HuH-7.5 (cell line): ENCODE measurements around the gene SORCS2.

Experiments
- DNase-seq: peaks from one replicate; pipeline ENCODE4 v3.0.0; 2011; ENCODE audit warnings: low spot score

Gene SORCS2

GRCh38 chr4:7415927-7416686 lies 223.8 kb downstream of the SORCS2 start:
- DNase-seq, result no peak

- no peak for DNase-seq
Observed at GRCh38 chr4:7416745-7417432, 224.6 kb downstream of the SORCS2 start.

- DNase-seq, result no peak
Observed at GRCh38 chr4:7417639-7418038, 225.3 kb downstream of the SORCS2 start.

GRCh38 chr4:7418131-7418943 lies 226.0 kb downstream of the SORCS2 start:
- no peak for DNase-seq

GRCh38 chr4:7419961-7420660 lies 227.8 kb downstream of the SORCS2 start:
- no peak for DNase-seq

- DNase-seq, result no peak
Observed at GRCh38 chr4:7420661-7421040, 228.3 kb downstream of the SORCS2 start.

- no peak for DNase-seq
Observed at GRCh38 chr4:7421356-7422150, 229.2 kb downstream of the SORCS2 start.

GRCh38 chr4:7422151-7422897 lies 230.0 kb downstream of the SORCS2 start:
- no peak for DNase-seq

GRCh38 chr4:7422898-7423180 lies 230.5 kb downstream of the SORCS2 start:
- DNase-seq, result no peak

GRCh38 chr4:7423391-7423790 lies 231.1 kb downstream of the SORCS2 start:
- no peak for DNase-seq

GRCh38 chr4:7423801-7424552 lies 231.6 kb downstream of the SORCS2 start:
- DNase-seq, result no peak

GRCh38 chr4:7424553-7425111 lies 232.3 kb downstream of the SORCS2 start:
- no peak for DNase-seq

- no peak for DNase-seq
Observed at GRCh38 chr4:7425124-7425523, 232.8 kb downstream of the SORCS2 start.

- no peak for DNase-seq
Observed at GRCh38 chr4:7425591-7426468, 233.5 kb downstream of the SORCS2 start.

GRCh38 chr4:7426525-7427171 lies 234.3 kb downstream of the SORCS2 start:
- no peak for DNase-seq

- DNase-seq, result no peak
Observed at GRCh38 chr4:7427361-7427760, 235.0 kb downstream of the SORCS2 start.

GRCh38 chr4:7427831-7428260 lies 235.5 kb downstream of the SORCS2 start:
- DNase-seq, result no peak
